Activated CD4-positive, alpha-beta T cell treated with anti-CD3 and anti-CD28 coated beads for 36 hours (primary cell): ENCODE measurements around the gene CCS. TPM values are rescaled to one million over a fixed set of nuclear protein-coding genes. Genes with fewer than 3 reads are reported as not detected.
A peak's percentile ranks its signal among the peaks of the same experiment; 100 is the strongest.
"Not testable (repeated sequence)": the region's sequence is repeated elsewhere in the genome, so short reads cannot be mapped to it uniquely, and the experiment has no call there.

Experiments
- ATAC-seq: fragments of 200-7000 bp; cut with Tn5 transposase; one replicate; pipeline ENCODE4 v1.10.0; 2021; ENCODE audit warnings: mild to moderate bottlenecking, moderate library complexity
- CTCF ChIA-PET: fragments of 350-600 bp; sonication (Branson Sonifier 250); formaldehyde crosslinking; loops from one replicate; lab custom pipeline; 2021; ENCODE audit warnings: antibody characterized with exemption; lab: Charles Lee
- POLR2A ChIA-PET: fragments of 350-600 bp; sonication (Branson Sonifier 250); formaldehyde crosslinking; loops from one replicate; lab custom pipeline; 2021; ENCODE audit warnings: antibody characterized with exemption, inconsistent platforms; lab: Charles Lee
- DNase-seq: peaks from one replicate; pipeline ENCODE4 v3.0.0-alpha.2; 2020
- H3K27ac Mint-ChIP-seq: one replicate; pipeline ENCODE4 v1.8.0; 2021; ENCODE audit warnings: mixed read lengths
- H3K27me3 Mint-ChIP-seq: one replicate; pipeline ENCODE4 v1.8.0; 2021; ENCODE audit warnings: mixed read lengths
- H3K36me3 Mint-ChIP-seq: one replicate; pipeline ENCODE4 v1.8.0; 2021; ENCODE audit warnings: low read depth, mixed read lengths
- H3K4me1 Mint-ChIP-seq: one replicate; pipeline ENCODE4 v1.8.0; 2021; ENCODE audit warnings: mixed read lengths
- H3K4me3 Mint-ChIP-seq: one replicate; pipeline ENCODE4 v1.8.0; 2021; ENCODE audit warnings: mild to moderate bottlenecking, moderate library complexity, mixed read lengths
- H3K9me3 Mint-ChIP-seq: one replicate; pipeline ENCODE4 v1.8.0; 2021; ENCODE audit warnings: low read depth, mixed read lengths
- intact Hi-C, 2 experiments: fragments of 100-400 bp; cut with DNase I in 1 of 2; cut with micrococcal nuclease in 1 of 2; formaldehyde crosslinking; loops; one replicate each; pipeline versions ENCODE4 v1.14.2 to v1.15.1; 2022 to 2024; cut with DNase I, micrococcal nuclease
- total RNA-seq, 2 experiments: library from RNA; stranded (reverse); gene quantifications; one replicate each; pipeline ENCODE4 v1.2.3, GENCODE V29; 2021

CCS gene
- total RNA-seq, 2 experiments from 2014 or later, result 16.3 to 24.0 TPM

- intact Hi-C loops, result loop anchor here in 1 of 2 experiments (10.0 kb wide), 1 partner anchor 265 kb away; no protein-coding TSS in a partner anchor
- POLR2A ChIA-PET, result interaction anchor here (0.6 kb wide), 1 partner anchor 59 kb away, joined by 3 read pairs; no protein-coding TSS in a partner anchor
- no peak overlapping the region for H3K27ac Mint-ChIP-seq
- DNase-seq, result no peak
- H3K9me3 Mint-ChIP-seq, result no peaks in the 10 kb centered on the region
- no peaks in the 10 kb centered on the region for H3K27me3 Mint-ChIP-seq
- H3K36me3 Mint-ChIP-seq, result no peaks in the 10 kb centered on the region
- no peak for ATAC-seq
- no peak overlapping the region for H3K4me3 Mint-ChIP-seq
- H3K4me1 Mint-ChIP-seq, result peaks cover 3% of the 10 kb centered on the region
- CTCF ChIA-PET, result interaction anchor here (1.4 to 3.6 kb wide), 2 partner anchors 9 to 43 kb away, joined by 3 to 26 read pairs; no protein-coding TSS in a partner anchor
These were observed 22.7 kb upstream of the CCS start for GRCh38 chr11:66570079-66570849.

GRCh38 chr11:66570850-66571180, 22.2 kb upstream of the CCS start:
- H3K4me3 Mint-ChIP-seq, result no peak overlapping the region
- no peak for DNase-seq
- no peaks in the 10 kb centered on the region for H3K9me3 Mint-ChIP-seq
- H3K27ac Mint-ChIP-seq, result no peak overlapping the region
- POLR2A ChIA-PET, result no interaction called here
- H3K27me3 Mint-ChIP-seq, result no peaks in the 10 kb centered on the region
- peaks cover 3% of the 10 kb centered on the region for H3K4me1 Mint-ChIP-seq
- CTCF ChIA-PET, result interaction anchor here (1.4 kb wide), 1 partner anchor 42 kb away, joined by 3 read pairs; no protein-coding TSS in a partner anchor
- intact Hi-C loops, result loop anchor here in 1 of 2 experiments (10.0 kb wide), 1 partner anchor 264 kb away; no protein-coding TSS in a partner anchor
- no peaks in the 10 kb centered on the region for H3K36me3 Mint-ChIP-seq
- no peak for ATAC-seq

GRCh38 chr11:66579017-66579606, 13.9 kb upstream of the CCS start:
- CTCF ChIA-PET, result interaction anchor here (0.6 to 5.2 kb wide), 15 partner anchors 10 to 106 kb away, joined by 3 to 99 read pairs (median 4); partner anchors contain the start of genes CCDC87, CTSF, RBM4 and RBM4B
- H3K4me3 Mint-ChIP-seq, result no peak overlapping the region
- DNase-seq, result peak; percentile 91

GRCh38 chr11:66580803-66581202, 12.2 kb upstream of the CCS start:
- ChIA-PET POLR2A (interaction anchor here (1.3 kb wide), 1 partner anchor 98 kb away, joined by 3 read pairs; no protein-coding TSS in a partner anchor), CTCF (interaction anchor here (0.6 to 5.2 kb wide), 7 partner anchors 9 to 265 kb away, joined by 3 to 99 read pairs (median 4); partner anchors contain the start of genes CCDC87, CCS, CTSF and RBM4B)
- DNase-seq (peak; percentile 34), ATAC-seq (peak; percentile 14)
- Mint-ChIP-seq H3K4me1 (peaks cover 16% of the 10 kb centered on the region), H3K27ac (no peak overlapping the region), H3K4me3 (no peak overlapping the region), H3K9me3 (peaks cover 4% of the 10 kb centered on the region), H3K36me3 (no peaks in the 10 kb centered on the region), H3K27me3 (peaks cover 2% of the 10 kb centered on the region)
- intact Hi-C loops, result no loop called here

More at GRCh38 chr11:66579017-66579606, 13.9 kb upstream of the CCS start:
- Mint-ChIP-seq H3K36me3 (no peaks in the 10 kb centered on the region), H3K9me3 (peaks cover 4% of the 10 kb centered on the region), H3K4me1 (peaks cover 16% of the 10 kb centered on the region), H3K27ac (no peak overlapping the region), H3K27me3 (peaks cover 2% of the 10 kb centered on the region)
- intact Hi-C loops, result loop anchor here (1.0 to 10.0 kb wide), 7 partner anchors 33 to 256 kb away; partner anchors contain the start of genes ACTN3 (in 1 of the 2), RBM14 (in 1 of the 2) and ZDHHC24 (in 1 of the 2)
- ATAC-seq, result peak; percentile 90
- POLR2A ChIA-PET, result no interaction called here

GRCh38 chr11:66581261-66581660, 11.7 kb upstream of the CCS start:
- POLR2A ChIA-PET, result interaction anchor here (1.3 kb wide), 1 partner anchor 97 kb away, joined by 3 read pairs; no protein-coding TSS in a partner anchor
- Mint-ChIP-seq H3K4me1 (peaks cover 16% of the 10 kb centered on the region), H3K27me3 (peaks cover 2% of the 10 kb centered on the region), H3K27ac (no peak overlapping the region), H3K36me3 (no peaks in the 10 kb centered on the region), H3K4me3 (no peak overlapping the region), H3K9me3 (peaks cover 4% of the 10 kb centered on the region)
- CTCF ChIA-PET, result interaction anchor here (0.6 to 5.2 kb wide), 7 partner anchors 9 to 265 kb away, joined by 3 to 99 read pairs (median 4); partner anchors contain the start of genes CCDC87, CCS, CTSF and RBM4B
- no peak for ATAC-seq
- no peak for DNase-seq
- intact Hi-C loops, result no loop called here

- POLR2A ChIA-PET, H3K27ac Mint-ChIP-seq, H3K36me3 Mint-ChIP-seq, DNase-seq, ATAC-seq, intact Hi-C loops, H3K27me3 Mint-ChIP-seq, H3K9me3 Mint-ChIP-seq, H3K4me3 Mint-ChIP-seq: not testable (repeated sequence)
- CTCF ChIA-PET, result interaction anchor here (0.9 kb wide), 1 partner anchor 10 kb away, joined by 3 read pairs; the partner anchor contains the start of genes CCDC87 and CCS
- peaks cover 16% of the 10 kb centered on the region for H3K4me1 Mint-ChIP-seq
These were observed 10.3 kb upstream of the CCS start for GRCh38 chr11:66582565-66583147.

GRCh38 chr11:66585447-66585846, 7.5 kb upstream of the CCS start:
- H3K27ac Mint-ChIP-seq, intact Hi-C loops, H3K36me3 Mint-ChIP-seq, H3K4me1 Mint-ChIP-seq, H3K9me3 Mint-ChIP-seq, H3K4me3 Mint-ChIP-seq, CTCF ChIA-PET, H3K27me3 Mint-ChIP-seq, ATAC-seq, POLR2A ChIA-PET, DNase-seq: not testable (repeated sequence)

GRCh38 chr11:66586136-66586535, 6.8 kb upstream of the CCS start:
- peaks cover under 1% of the 10 kb centered on the region for H3K4me1 Mint-ChIP-seq
- ATAC-seq (no peak), DNase-seq (no peak)
- no peaks in the 10 kb centered on the region for H3K36me3 Mint-ChIP-seq
- peaks cover 4% of the 10 kb centered on the region for H3K9me3 Mint-ChIP-seq
- no peak overlapping the region for H3K27ac Mint-ChIP-seq
- POLR2A ChIA-PET, result interaction anchor here (0.6 kb wide), 1 partner anchor 36 kb away, joined by 10 read pairs; no protein-coding TSS in a partner anchor
- CTCF ChIA-PET, result interaction anchor here (0.7 kb wide), 1 partner anchor 78 kb away, joined by 3 read pairs; no protein-coding TSS in a partner anchor
- intact Hi-C loops, result no loop called here
- no peak overlapping the region for H3K4me3 Mint-ChIP-seq
- H3K27me3 Mint-ChIP-seq, result no peaks in the 10 kb centered on the region

- DNase-seq, ATAC-seq, intact Hi-C loops, H3K36me3 Mint-ChIP-seq, H3K27ac Mint-ChIP-seq, H3K27me3 Mint-ChIP-seq, H3K4me1 Mint-ChIP-seq, H3K4me3 Mint-ChIP-seq, H3K9me3 Mint-ChIP-seq: not testable (repeated sequence)
- ChIA-PET POLR2A (interaction anchor here (0.6 kb wide), 1 partner anchor 548 kb away, joined by 3 read pairs; no protein-coding TSS in a partner anchor), CTCF (interaction anchor here (0.7 to 1.5 kb wide), 4 partner anchors 10 to 245 kb away, joined by 3 to 5 read pairs (median 4); partner anchors contain the start of gene RBM4B)
These were observed 3.7 kb upstream of the CCS start for GRCh38 chr11:66589315-66589714.

GRCh38 chr11:66589996-66590675, 2.8 kb upstream of the CCS start:
- DNase-seq, result no peak
- Mint-ChIP-seq H3K9me3 (no peaks in the 10 kb centered on the region), H3K27me3 (no peaks in the 10 kb centered on the region), H3K36me3 (no peaks in the 10 kb centered on the region), H3K4me1 (peaks cover 15% of the 10 kb centered on the region), H3K27ac (no peak overlapping the region), H3K4me3 (no peak overlapping the region)
- ATAC-seq, result no peak
- ChIA-PET POLR2A (interaction anchor here (0.6 kb wide), 1 partner anchor 549 kb away, joined by 3 read pairs; no protein-coding TSS in a partner anchor), CTCF (interaction anchor here (0.7 to 3.3 kb wide), 10 partner anchors 9 to 244 kb away, joined by 3 to 24 read pairs (median 4); partner anchors contain the start of genes CTSF and RBM4B)
- intact Hi-C loops, result loop anchor here in 1 of 2 experiments (5.0 kb wide), 1 partner anchor 588 kb away; the partner anchor contains the start of genes BANF1 and EIF1AD
